ENCODE results near the gene TMC3. TPM values are rescaled to one million over a fixed set of nuclear protein-coding genes. Genes with fewer than 3 reads are reported as not detected.

Gene TMC3
- total and polyA plus RNA-seq, 10 of the 15 experiments (the other 5 are each of a cell fraction or from before 2014, with no cell fraction given): 0.03 to 0.04 (median 0.04) TPM; not detected in 7

DNA sequence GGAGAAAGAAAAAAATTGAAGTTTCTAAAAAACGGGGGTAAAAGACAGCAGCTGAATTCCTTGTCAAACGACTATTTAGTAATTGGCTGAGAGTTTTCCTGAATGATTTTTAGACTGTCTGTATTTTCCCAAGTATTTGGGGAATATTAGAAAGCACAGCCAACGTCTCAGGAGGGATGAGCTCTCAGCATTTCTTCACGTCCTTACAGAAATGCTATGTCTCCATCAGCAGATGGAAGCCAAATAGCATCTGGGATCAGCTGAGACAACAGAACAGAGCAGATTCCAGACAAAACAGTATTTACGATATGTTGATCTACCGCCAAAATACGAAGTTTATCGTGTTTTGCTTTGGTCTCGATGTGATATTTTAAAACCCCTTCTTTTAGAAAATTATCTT, 5.3 kb upstream of the TMC3 start:
- H3K9ac ChIP-seq (ENCODE audit: control insufficient read depth, insufficient read depth, low read length): no peak overlapping the region
- no peak for FAIRE-seq
- H3K79me2 ChIP-seq (ENCODE audit: control insufficient read depth, insufficient read depth, low read length): no peaks in the 10 kb centered on the region
- H3K27ac ChIP-seq (ENCODE audit: control insufficient read depth, insufficient read depth): no peak overlapping the region
- 52% methylated on average over 9 of the region's 9 CpGs for WGBS (ENCODE audit: insufficient coverage, insufficient replicate concordance, low lambda C conversion rate, missing lambda C conversion rate)
- DNase-seq (ENCODE audit: low read depth, low spot score): no peak
- ATAC-seq: no peak
- no peak overlapping the region for H2AFZ ChIP-seq (ENCODE audit: control insufficient read depth, low read depth, low read length)
- no peak overlapping the region for H3K4me2 ChIP-seq (ENCODE audit: control insufficient read depth, insufficient read depth)
- ChIA-PET POLR2A (no interaction called here), CTCF (interaction anchor here (1.5 kb wide), 1 partner anchor 113 kb away, joined by 5 read pairs; no protein-coding TSS in a partner anchor), RAD21 (ENCODE audit: unreplicated experiment) (no interaction called here), SMC1A (ENCODE audit: uncharacterized antibody, unreplicated experiment) (no interaction called here)
- in situ Hi-C loops (cut with MboI) (no loop called here), intact Hi-C loops (cut with micrococcal nuclease; ENCODE audit: unreplicated experiment) (no loop called here)
- TF ChIP-seq, protein P1, sequence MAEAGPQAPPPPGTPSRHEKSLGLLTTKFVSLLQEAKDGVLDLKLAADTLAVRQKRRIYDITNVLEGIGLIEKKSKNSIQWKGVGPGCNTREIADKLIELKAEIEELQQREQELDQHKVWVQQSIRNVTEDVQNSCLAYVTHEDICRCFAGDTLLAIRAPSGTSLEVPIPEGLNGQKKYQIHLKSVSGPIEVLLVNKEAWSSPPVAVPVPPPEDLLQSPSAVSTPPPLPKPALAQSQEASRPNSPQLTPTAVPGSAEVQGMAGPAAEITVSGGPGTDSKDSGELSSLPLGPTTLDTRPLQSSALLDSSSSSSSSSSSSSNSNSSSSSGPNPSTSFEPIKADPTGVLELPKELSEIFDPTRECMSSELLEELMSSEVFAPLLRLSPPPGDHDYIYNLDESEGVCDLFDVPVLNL (IDR thresholded peaks at IDR 0.05; ENCODE audit: low read depth, low read length): no peak
- no peak for TF ChIP-seq E4F1 (IDR thresholded peaks at IDR 0.05; ENCODE audit: borderline replicate concordance, partially characterized antibody)
- TF ChIP-seq, protein P2, sequence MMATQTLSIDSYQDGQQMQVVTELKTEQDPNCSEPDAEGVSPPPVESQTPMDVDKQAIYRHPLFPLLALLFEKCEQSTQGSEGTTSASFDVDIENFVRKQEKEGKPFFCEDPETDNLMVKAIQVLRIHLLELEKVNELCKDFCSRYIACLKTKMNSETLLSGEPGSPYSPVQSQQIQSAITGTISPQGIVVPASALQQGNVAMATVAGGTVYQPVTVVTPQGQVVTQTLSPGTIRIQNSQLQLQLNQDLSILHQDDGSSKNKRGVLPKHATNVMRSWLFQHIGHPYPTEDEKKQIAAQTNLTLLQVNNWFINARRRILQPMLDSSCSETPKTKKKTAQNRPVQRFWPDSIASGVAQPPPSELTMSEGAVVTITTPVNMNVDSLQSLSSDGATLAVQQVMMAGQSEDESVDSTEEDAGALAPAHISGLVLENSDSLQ (IDR thresholded peaks at IDR 0.05): no peak
- no peak for TF ChIP-seq RCOR1 (conservative IDR thresholded peaks at IDR 0.05; ENCODE audit: low read depth, low read length)
- TF ChIP-seq STAT1 (conservative IDR thresholded peaks at IDR 0.05): no peak
- no peak overlapping the region for H3K4me3 ChIP-seq
- no peaks in the 10 kb centered on the region for H3K4me1 ChIP-seq (ENCODE audit: control insufficient read depth, insufficient read depth, low read length)
- H3K9me3 ChIP-seq (replicated peaks; ENCODE audit: control insufficient read depth, insufficient read depth, low read length): no peaks in the 10 kb centered on the region
- no peaks in the 10 kb centered on the region for H3K36me3 ChIP-seq (ENCODE audit: control insufficient read depth in 2 of 2, insufficient read depth in 2 of 2, low read length in 1 of 2)
- no peaks in the 10 kb centered on the region for H4K20me1 ChIP-seq (ENCODE audit: control insufficient read depth, insufficient read depth)
- no TSS peak for BruUV-seq (replicated peaks)
- peaks cover 0 to 1% of the 10 kb centered on the region in 2 experiments; a peak in 2 of 4 replicates for H3K27me3 ChIP-seq (replicated peaks in 1 of 2; ENCODE audit: control insufficient read depth in 2 of 2, insufficient read depth in 2 of 2, low read length in 1 of 2)
